IPS DF 4.7 (cell line): Measurements from ENCODE around the gene ASIC1.
"Not testable (repeated sequence)": the region's sequence is repeated elsewhere in the genome, so short reads cannot be mapped to it uniquely, and the experiment has no call there.

Experiments
- DNase-seq: peaks from one replicate; pipeline ENCODE4 v3.0.0-alpha.2; 2013; ENCODE audit warnings: low spot score; ENCODE audit errors: extremely low read depth

The ASIC1 gene

DNA sequence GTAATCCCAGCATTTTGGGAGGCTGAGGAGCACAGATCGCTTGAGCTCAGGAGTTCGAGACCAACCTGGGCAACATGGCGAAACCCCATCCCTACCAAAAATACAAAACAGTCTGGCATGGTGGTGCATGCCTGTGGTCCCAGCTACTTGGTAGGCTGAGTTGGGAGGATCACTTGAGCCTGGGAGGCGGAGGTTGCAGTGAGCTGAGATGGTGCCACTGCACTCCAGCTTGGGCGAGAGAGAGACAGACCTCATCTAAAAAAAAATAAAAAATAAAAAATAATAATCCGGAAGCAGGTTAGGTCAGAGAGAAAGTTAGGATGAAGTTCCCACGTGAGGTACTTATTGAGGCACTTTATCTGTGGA is 27.0 kb downstream of the ASIC1 start:
- not testable (repeated sequence) for DNase-seq

DNA sequence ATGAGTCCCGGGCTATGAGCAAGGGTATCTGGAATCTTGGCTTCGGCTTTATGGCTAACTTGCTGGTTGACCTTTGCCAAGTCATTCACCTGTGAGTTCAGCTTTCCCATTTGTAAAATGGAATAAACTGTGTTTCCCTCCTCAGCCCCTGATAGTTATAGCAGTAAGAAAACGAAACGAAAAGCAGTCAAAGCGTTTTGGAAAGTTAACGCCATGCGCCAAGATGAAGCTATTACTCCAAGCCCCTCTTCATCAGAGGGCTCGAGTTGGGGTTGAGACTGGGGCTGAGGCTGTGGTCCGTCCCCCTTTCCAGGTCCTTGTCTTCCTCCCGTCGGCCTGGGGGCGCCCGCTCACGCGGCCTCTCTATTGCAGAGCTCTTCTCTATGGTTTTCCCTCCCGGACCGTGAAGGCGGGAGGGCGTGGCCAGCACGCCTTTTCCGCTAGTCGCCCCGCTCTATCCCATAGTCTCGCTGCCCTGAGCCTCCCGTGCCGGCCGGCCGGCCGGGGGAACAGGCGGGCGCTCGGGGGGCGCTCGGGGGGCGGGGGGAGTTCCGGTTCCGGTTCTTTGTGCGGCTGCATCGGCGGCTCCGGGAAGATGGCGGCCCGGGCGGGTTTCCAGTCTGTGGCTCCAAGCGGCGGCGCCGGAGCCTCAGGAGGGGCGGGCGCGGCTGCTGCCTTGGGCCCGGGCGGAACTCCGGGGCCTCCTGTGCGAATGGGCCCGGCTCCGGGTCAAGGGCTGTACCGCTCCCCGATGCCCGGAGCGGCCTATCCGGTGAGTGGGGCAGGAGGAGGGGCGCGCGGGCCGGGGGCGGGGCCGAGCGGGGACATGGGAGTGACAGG is 27.6 kb downstream of the ASIC1 start, which contains the start of gene SMARCD1:
SMARCD1 (plus strand) TSS at position 568 of the 840 bp plus-strand sequence; CDS start at position 596, 28 bp downstream.
- DNase-seq, result peak; percentile 85

DNA sequence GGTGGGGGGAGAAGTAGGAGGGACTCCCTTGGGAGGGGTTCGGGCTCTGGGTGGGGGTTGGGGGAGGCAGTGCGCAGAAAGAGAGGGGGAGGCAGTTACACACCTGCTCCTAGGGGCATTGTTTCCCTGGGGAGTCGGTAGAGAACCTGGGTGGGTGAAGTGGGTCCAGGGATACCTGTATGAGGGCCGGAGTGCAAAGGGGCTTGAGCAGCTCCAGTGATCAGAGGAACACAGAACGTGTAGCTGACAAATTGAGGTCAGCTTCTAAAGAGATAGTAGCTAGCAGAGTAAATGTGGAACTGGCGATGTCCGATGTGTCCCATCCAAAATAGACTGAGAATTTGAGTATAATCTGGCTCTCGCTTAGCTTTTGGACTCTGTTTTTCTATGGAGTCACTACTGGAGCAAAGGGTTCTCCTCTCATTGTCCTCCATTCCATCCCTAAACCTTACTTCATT is 28.2 kb downstream of the ASIC1 start:
- DNase-seq, result no peak

DNA sequence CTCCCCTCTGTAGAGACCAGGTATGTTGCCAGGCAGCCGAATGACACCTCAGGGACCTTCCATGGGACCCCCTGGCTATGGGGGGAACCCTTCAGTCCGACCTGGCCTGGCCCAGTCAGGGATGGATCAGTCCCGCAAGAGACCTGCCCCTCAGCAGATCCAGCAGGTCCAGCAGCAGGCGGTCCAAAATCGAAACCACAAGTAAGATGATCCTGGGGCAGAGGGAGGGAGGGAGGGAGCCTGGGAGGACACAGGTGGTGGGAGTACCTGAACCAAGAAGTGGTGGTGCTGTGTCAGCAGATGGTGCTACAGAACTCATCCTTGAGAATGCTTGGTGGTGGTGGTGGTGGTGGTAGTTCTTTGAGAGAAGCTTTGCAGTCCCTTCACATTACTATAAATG is 28.8 kb downstream of the ASIC1 start:
- no peak for DNase-seq

DNA sequence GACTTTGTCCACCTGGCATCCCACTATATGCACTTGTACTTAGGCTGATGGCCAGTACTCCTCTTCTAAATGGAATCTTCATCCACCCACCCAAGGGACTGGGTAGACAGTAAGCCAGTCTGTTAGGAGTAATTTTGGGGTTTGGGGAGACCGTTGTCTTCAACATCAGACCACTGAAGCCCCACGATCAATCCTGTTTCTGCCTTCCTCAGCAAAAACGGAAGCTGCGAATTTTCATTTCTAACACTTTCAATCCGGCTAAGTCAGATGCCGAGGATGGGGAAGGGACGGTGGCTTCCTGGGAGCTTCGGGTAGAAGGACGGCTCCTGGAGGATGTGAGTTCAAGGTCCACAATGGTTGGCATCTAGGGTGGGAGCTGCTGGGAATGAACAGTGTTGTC is 29.8 kb downstream of the ASIC1 start:
- no peak for DNase-seq

DNA sequence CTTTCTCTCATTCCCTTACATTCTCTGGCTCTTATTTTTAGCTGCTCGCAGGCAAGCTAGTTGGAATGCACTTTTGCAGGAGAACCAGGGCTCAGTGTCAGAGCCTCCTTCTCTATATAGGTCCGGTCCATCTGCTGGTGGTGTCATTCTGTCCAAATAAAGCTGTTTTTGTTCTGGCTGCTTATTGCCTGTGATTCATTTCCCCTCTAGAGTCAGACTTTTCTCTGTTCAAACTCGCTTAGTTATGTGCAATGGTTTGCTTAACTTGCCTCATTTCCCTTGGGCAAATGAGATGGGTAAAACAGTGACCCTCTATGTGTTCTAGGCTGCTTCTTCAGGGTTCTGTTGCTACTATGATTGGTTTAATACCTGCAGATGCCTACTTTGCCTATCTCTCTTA is 30.6 kb downstream of the ASIC1 start:
- no peak for DNase-seq

DNA sequence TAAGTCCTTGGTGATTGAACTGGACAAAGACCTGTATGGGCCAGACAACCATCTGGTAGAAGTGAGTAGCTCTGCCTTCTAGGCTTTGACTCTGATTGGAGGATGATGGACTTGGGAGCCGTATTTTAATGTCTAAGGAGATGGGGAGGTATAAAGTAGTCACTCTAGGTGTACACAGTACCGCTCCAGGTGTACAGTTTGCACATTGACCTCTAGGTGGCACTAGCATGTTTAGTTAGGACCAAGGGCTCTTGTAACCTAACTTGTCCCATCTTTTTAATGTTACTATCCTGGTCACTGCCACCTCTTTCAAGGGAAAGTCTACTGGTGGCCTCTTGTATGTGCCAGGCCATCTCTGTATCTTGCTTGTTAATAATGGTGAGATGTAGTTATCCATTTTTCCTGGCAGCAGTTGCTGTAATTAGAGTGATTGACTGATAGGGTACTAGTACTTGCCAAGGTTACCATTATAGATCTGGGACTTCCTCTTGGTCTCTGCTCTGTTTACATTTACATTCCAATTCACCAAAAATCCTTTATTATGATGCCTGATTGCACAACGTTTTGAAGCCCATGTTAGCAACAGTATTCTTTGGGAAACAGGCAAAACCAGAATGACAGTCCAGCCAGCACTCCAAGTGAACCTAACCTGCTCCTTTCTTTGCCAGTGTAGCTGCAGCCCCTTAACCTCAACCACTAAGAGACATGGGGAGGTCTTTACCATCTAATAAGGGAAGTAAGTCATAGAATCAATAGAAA is 31.4 kb downstream of the ASIC1 start:
- no peak for DNase-seq

DNA sequence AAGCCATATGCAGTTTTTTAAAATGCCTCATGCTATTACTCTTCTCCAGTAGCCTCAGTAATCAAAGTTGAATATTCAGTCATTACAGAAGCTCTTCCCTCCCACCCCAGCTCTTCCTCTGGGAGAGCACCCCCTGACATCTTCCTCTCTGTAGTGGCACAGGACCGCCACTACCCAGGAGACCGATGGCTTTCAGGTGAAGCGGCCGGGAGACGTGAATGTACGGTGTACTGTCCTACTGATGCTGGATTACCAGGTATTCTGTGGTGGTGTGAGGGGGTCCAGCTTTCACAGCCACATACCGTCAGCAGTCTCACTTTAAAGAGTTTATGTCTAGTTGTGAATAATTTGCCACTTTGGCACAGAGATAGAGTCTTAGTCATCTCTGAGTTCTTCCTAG is 32.3 kb downstream of the ASIC1 start:
- DNase-seq, result no peak

DNA sequence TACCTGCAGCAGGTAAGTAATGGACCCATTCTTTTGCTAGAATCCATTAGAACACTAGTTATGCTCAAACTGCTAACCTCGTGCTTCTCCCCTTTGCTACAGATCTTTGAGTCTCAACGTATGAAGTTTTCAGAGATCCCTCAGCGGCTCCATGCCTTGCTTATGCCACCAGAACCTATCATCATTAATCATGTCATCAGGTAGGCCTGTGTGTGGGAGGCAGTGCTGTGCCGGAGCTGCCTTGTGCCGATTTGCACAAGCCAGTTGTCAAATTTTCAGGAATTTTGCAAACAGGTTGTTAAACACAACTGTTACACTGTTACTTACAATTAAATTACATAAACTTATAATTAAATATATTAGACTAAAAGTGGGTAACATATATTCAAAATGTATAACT is 33.0 kb downstream of the ASIC1 start:
- DNase-seq, result no peak

DNA sequence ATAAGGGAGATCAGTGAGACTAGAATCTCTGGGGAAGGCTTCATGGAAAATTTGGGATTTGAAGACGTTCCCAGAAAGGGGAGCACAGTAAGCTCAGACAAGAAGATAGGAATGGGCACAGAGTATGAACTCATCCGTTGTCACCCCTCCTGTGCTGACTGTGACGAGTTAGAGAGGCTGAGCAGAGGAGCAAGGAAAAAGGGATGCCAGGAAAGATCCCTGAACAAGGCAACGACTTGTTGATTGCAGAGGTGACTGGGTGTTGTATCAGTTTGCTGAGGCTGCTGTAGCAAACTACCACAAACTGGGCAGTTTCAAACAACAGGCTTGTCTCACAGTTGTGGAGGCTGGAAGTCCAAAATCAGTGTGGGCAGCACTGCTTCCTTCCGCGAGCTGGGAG is 40.6 kb downstream of the ASIC1 start:
- no peak for DNase-seq

DNA sequence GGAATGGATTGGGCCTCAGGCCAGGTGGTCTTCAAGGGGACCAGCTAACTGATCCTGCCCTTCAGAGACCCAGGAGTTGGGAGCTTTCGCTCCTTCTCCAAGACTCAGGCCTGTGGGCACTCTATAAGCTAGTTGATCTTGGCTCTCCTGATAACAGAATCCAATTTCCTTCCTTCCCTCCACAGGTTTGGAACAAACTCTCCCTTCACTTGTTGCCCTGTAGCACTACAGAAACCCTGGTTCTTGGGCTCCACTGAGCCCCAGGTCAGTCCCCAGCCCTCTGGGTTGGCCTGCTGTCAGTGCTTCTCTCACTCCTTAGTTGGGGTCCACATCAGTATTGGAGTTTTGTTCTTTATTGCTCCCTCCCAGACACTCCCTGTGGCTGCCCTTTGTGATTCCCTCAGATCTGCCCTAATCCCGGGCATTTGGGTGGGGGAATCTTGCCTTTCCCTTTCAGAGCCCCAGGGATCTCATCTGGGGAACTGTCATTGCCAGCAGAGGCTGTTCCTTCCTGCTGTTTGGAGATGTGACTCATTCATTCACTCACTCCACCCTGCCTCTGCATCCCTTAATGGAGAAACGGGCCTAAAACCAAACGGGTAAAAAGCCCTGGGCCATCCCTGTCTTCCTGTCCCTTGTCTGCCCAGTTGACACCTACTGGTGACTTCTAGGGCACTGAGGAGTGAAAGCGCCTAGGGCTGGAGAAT is 42.1 kb downstream of the ASIC1 start:
- no peak for DNase-seq

DNA sequence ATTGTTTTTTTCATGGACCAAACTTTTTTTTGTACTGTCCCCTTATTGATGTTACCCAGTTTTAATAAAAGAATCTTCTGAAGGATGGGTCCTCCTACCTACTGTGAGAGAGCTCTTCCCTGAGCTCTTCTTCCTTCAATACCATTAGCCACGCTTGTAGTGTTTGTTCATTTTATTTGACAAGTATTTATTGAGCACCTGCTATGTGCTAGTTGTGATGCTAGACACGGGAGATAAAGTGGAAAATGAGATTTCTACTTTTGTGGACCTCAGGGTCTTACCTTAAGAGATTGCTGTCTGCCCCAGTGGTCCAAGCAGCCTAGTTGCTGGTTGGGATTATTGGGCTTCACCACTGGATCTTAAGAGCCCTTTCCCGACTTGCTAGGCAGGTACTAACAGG is 43.2 kb downstream of the ASIC1 start:
- DNase-seq, result no peak

DNA sequence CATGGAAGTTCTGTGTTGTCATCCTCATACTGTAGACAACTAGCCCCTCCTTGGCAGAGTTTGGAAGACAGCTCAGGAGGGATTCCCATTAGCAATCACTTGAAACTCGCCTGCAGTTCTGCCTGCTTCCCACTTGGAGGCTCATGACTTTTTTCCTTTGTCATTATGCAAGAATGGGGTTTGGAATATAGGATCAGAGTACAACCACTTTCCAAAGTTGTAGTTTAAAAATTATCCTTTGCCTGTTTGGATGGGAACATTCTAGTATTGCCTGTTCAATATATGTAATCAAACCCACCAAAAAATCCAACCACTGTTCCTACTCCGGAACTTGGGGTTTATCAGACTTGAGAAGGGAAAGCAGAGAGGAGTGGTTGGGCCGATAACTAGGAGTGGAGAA is 44.3 kb downstream of the ASIC1 start:
- DNase-seq, result no peak

DNA sequence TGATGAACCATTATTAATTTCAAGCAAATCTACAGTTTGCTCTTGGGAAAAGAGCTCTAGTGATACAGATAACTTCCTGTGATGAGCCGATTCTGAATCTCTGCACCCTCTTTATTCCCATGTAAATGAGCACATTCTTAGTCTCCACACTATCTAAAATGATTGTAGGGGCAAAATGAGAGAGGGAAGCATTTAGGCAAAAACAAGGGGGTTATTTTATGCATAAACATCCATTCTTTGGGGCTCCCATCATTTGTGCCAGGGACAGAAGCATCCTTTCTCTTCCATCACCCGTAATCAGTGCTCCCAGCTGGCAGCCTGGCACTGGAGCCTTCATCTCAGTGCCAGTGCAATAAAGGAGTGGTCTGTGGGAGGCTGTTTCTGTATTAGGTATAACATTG is 44.7 kb downstream of the ASIC1 start:
- DNase-seq, result no peak

DNA sequence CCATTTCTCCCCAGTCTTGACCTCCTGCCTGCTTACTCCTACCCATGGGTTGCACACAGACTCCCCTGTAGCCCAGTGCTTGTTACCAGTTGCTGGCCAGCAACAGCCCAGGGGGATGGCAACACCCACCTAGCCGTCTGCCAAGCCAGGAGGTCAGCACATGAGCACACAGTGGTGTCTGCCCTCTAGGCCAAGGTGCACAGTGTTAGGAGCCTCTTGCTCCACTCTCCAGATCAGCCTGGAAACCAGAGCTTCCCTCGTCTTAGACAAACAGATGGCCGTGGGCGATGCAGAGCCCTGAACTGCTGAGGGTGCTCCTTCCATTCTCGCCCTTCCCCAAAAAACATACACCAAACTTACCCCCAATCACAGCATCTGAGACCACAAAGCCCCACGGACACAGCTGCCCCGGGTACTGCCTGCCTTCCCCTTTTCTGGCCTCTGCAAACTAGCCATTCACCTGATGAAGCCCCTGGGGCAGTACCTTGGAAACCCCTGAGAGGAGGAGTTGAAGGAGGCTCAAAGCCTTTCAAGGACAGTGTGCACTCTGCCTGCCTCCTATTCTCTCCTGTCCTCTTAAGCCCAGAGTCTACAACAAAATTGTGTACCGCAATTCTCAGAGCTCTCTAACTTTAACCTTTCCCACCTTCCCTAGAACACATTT is 45.4 kb downstream of the ASIC1 start:
- DNase-seq, result no peak

DNA sequence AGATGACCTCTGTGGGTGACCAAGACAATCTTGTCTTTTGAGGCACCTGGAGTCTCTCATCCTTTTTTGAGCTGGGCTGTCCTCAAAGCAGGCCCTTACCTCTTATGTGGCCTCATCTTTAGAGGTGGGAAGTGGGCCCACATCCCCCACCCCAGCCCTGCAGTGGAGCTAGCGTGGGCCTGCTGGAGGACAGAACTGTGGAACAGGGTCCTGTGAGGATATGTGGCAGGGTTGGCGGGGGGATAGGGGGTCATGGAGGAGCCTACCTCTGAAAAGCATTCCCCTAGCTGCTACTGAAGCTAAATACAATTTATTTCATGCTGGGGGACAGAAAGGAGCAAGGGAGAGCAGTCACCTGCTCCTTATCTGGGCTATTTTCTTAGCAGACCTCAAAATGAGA is 46.0 kb downstream of the ASIC1 start:
- no peak for DNase-seq

DNA sequence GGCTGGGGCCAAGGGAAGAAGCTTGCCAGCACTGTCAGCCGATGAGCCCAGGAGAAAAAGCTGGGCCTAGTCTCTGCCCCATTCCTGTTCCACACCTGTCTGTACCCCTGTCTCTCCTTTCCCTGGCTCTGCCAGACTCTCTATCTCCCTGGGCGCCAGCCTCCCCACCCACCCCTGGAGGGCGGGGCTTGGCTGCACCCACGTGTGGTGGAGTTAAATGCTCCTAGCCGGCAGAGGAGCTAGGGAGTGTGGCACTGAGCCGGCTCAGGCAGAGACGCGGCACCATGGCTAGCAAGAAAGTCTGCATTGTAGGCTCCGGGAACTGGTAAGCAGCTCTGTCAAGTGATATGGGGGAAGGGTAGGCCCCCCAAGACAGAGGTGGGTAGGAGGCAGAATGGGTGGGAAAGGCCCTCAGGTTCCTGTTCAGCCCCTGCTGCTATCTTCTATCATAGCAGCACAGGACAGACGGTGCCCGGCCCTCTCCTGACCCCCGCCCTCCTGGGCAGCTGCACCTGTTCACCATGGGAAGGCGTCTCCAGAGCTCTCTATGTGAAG is 46.4 kb downstream of the ASIC1 start, which contains the start of gene GPD1:
GPD1 (plus strand) TSS at position 242 of the 555 bp plus-strand sequence; CDS start at position 285, 43 bp downstream.
- DNase-seq, result no peak

DNA sequence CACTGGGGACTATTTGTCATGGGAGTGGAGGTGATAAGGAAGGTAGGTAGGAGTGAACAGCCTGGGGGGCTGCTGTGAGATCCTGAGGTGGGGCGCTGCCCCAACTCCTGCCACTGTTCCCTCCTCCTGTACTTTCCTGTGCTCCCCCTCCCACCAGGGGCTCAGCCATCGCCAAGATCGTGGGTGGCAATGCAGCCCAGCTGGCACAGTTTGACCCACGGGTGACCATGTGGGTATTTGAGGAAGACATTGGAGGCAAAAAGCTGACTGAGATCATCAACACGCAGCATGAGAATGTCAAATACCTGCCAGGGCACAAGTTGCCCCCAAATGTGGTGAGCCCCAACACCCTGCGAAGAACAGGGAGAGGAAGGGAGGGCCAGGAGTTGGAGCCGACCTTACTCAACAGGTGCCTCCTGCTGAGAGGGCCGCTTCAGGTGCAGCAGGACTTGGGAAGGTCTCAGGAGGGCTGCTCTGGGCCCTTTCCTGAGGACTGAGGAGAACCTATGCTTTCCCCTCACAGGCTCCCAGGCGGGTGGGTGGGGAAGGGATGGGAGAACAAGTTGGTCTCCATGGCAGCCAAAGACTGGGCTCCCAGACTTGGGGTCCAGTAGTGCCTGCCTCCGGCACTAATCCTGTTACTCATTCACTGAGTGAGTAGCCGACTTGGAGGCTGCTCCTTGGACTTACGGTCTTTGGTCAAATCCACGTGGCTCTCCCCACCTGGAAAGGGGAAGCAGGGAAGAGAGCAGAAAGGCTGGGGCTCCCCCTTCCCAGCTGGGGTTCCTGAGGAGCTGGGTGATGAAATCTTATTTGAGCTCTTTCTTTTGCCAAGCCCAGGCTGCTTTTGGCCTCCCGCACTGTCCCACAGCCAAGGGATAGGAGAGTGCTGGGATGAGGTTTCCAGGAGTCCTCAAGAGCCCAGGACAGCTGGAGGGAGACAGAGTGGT is 47.3 kb downstream of the ASIC1 start:
- no peak for DNase-seq

DNA sequence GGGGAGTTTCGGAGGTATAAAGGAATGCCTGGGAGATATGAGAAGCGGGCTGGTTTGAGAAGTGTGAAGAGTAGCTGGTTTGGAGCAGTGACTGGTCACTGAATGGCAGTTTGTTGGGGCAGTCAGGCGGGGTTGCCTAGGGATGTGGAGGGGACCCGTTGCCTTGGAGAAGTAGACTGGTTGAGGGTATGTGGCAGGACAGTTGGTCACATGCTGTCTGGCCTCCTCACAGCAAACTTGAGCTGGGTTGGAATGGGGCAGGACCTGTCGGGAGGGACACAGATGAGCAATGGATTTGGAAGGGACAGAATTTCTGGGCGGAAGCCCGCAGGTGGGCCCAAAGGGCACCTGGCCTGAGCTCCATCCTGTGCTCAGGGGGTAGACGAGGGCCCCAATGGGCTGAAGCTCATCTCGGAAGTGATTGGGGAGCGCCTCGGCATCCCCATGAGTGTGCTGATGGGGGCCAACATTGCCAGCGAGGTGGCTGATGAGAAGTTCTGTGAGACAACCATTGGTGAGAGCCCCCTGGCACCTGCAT is 48.6 kb downstream of the ASIC1 start:
- DNase-seq, result no peak

DNA sequence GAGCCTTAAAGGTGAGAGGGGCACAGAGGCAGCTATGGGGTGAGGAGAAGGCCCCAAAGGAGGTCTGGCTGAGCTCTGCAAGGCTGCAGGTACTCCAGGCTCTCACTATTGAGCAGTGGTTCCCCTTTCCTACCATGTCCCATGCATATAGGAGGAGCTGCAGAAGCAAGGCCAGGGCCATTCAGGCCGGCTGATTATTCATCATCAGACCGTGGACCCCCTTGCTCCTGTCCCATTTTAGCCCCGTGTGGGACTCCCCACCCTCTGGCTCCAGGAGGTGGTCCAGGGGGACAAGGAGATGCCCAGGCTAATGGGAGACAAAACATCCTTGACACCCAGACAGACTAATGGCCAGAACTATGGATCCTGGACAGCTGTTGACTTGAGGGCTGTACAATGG is 49.5 kb downstream of the ASIC1 start:
- DNase-seq, result no peak
